HL-60 (cell line): ENCODE data around the gene ZNF692.
"Not testable (repeated sequence)": the region's sequence is repeated elsewhere in the genome, so short reads cannot be mapped to it uniquely, and the experiment has no call there.

Experiments used
- DNase-seq, 2 experiments: peaks; one replicate each; pipeline ENCODE4 v3.0.0-alpha.2; 2010 to 2020; ENCODE audit warnings: low read depth in 1 of 2, low spot score in 1 of 2
- H3K27ac ChIP-seq: fragments of 250-450 bp; sonication (Bioruptor Pico); replicated peaks from 2 replicates; pipeline ENCODE4 v1.5.1; 2020; ENCODE audit warnings: mild to moderate bottlenecking, moderate library complexity
- H3K27me3 ChIP-seq: fragments of 250-450 bp; sonication (Bioruptor Pico); 2 replicates; pipeline ENCODE4 v1.5.1; 2021; ENCODE audit warnings: mild to moderate bottlenecking, moderate library complexity; ENCODE audit not compliant: insufficient read depth, poor library complexity, severe bottlenecking
- H3K4me3 ChIP-seq: replicated peaks from 2 replicates; pipeline ENCODE4 v1.5.1; 2011; ENCODE audit warnings: mild to moderate bottlenecking, control low read depth, low read length; ENCODE audit not compliant: insufficient read depth
- CTCF ChIP-seq: IDR thresholded peaks from one replicate; pipeline ENCODE4 v1.5.1; 2011; ENCODE audit warnings: low read length, control low read depth, inconsistent platforms; ENCODE audit not compliant: insufficient read depth
- GABPA ChIP-seq: IDR thresholded peaks from 2 replicates; pipeline ENCODE4 v1.6.1; 2012; ENCODE audit warnings: low read depth
- POLR2AphosphoS5 ChIP-seq: IDR thresholded peaks from 2 replicates; pipeline ENCODE4 v1.6.1; 2012; ENCODE audit warnings: low read depth
- REST ChIP-seq: IDR thresholded peaks from 2 replicates; pipeline ENCODE4 v1.6.1; 2012; ENCODE audit warnings: low read depth; ENCODE audit not compliant: insufficient replicate concordance
- SPI1 ChIP-seq: IDR thresholded peaks from 2 replicates; pipeline ENCODE4 v1.6.1; 2012; ENCODE audit warnings: low read depth, mild to moderate bottlenecking, borderline replicate concordance

The ZNF692 gene

GRCh38 chr1:248884632-248885295, 25.9 kb upstream of the ZNF692 start:
- no peak for TF ChIP-seq REST
- TF ChIP-seq POLR2AphosphoS5: no peak
- TF ChIP-seq SPI1: no peak
- no peak for TF ChIP-seq GABPA
- TF ChIP-seq CTCF: no peak
- no peak for DNase-seq
- no peak overlapping the region for H3K4me3 ChIP-seq
- no peaks in the 10 kb centered on the region for H3K27me3 ChIP-seq
- H3K27ac ChIP-seq: no peak overlapping the region

GRCh38 chr1:248882427-248882826, 23.5 kb upstream of the ZNF692 start:
- H3K27me3 ChIP-seq, H3K4me3 ChIP-seq, H3K27ac ChIP-seq, DNase-seq: not testable (repeated sequence)

GRCh38 chr1:248881261-248881660, 22.4 kb upstream of the ZNF692 start:
- Histone ChIP-seq H3K27ac (no peak overlapping the region), H3K4me3 (no peak overlapping the region), H3K27me3 (no peaks in the 10 kb centered on the region)
- DNase-seq: no peak
- TF ChIP-seq REST (no peak), GABPA (no peak), SPI1 (no peak), POLR2AphosphoS5 (no peak), CTCF (no peak)

- Histone ChIP-seq H3K27ac (peak overlapping the region; percentile 88), H3K4me3 (peak overlapping the region; percentile 69), H3K27me3 (no peaks in the 10 kb centered on the region)
- peak in 1 of 2 experiments; percentile 78 for DNase-seq
- TF ChIP-seq GABPA (no peak), REST (no peak), CTCF (no peak), POLR2AphosphoS5 (no peak), SPI1 (no peak)
Observed at GRCh38 chr1:248873993-248874533, 15.2 kb upstream of the ZNF692 start.
